PFSK-1 (cell line): ENCODE measurements around the gene TNPO3.

Experiments
- FOXP2 ChIP-seq: optimal IDR thresholded peaks from 2 replicates; pipeline ENCODE3; 2011; ENCODE audit warnings: borderline replicate concordance, control low read depth, inconsistent platforms; ENCODE audit not compliant: insufficient read depth; ENCODE audit errors: extremely low read length, extremely low read depth
- POLR2AphosphoS5 ChIP-seq: IDR thresholded peaks from 2 replicates; pipeline ENCODE4 v1.6.1; 2012; ENCODE audit warnings: low read depth, mild to moderate bottlenecking, control low read depth, low read length, moderate library complexity
- SIN3A ChIP-seq: IDR thresholded peaks from 2 replicates; pipeline ENCODE4 v1.6.1; 2012; ENCODE audit warnings: mild to moderate bottlenecking, low read length, moderate library complexity, borderline replicate concordance; ENCODE audit not compliant: insufficient read depth
- TAF1 ChIP-seq: IDR thresholded peaks from 2 replicates; pipeline ENCODE4 v1.6.1; 2012; ENCODE audit warnings: low read length, control low read depth, borderline replicate concordance; ENCODE audit not compliant: insufficient read depth
- TF ChIP-seq, protein P1 (sequence below), 2 experiments: IDR thresholded peaks; 2 replicates each; pipeline versions ENCODE4 v1.6.1 to v1.8.0; 2011 to 2012; ENCODE audit warnings: low read depth in 2 of 2, low read length in 2 of 2, control low read depth in 1 of 2, inconsistent platforms in 1 of 2, mild to moderate bottlenecking in 1 of 2, moderate library complexity in 1 of 2; ENCODE audit not compliant: insufficient read depth in 1 of 2

DNA sequence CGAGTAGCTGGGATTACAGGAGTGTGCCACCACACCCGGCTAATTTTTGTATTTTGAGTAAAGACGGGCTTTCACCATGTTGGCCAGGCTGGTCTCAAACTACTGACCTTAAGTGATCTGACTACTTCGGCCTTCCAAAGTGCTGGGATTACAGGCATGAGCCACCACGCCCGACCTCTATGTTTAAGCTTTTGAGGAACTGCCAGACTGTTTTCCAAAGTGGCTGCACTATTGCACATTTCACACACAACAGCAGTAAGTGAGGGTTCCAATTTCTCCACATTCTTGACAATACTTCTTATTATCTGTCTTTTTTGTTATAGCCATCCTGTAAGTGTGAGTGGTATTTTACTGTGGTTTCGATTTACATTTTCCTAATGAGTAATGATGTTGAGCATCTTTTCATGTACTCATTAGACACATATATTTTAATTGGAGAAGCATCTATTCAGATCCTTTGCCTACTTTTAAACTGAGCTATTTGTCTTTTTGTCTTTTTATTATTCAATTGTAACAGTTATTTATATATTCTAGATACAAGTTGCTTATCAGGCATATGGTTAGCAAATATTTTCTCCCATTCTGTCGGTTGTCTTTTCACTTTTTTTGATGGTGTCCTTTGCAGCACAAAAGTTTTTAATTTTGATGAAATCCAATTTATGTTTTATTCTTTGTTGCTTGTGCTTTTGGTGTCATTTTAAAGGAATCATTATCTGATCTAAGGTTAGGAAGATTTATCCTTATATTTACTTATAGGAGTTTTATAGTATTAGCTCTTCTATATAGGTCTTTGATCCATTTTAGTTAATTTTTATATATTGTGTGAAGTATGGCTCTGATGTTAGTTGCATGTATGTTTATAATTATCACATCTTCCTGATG, 130.0 kb downstream of the TNPO3 start:
- TF ChIP-seq POLR2AphosphoS5: no peak
- TF ChIP-seq SIN3A: no peak
- TF ChIP-seq, protein P1, sequence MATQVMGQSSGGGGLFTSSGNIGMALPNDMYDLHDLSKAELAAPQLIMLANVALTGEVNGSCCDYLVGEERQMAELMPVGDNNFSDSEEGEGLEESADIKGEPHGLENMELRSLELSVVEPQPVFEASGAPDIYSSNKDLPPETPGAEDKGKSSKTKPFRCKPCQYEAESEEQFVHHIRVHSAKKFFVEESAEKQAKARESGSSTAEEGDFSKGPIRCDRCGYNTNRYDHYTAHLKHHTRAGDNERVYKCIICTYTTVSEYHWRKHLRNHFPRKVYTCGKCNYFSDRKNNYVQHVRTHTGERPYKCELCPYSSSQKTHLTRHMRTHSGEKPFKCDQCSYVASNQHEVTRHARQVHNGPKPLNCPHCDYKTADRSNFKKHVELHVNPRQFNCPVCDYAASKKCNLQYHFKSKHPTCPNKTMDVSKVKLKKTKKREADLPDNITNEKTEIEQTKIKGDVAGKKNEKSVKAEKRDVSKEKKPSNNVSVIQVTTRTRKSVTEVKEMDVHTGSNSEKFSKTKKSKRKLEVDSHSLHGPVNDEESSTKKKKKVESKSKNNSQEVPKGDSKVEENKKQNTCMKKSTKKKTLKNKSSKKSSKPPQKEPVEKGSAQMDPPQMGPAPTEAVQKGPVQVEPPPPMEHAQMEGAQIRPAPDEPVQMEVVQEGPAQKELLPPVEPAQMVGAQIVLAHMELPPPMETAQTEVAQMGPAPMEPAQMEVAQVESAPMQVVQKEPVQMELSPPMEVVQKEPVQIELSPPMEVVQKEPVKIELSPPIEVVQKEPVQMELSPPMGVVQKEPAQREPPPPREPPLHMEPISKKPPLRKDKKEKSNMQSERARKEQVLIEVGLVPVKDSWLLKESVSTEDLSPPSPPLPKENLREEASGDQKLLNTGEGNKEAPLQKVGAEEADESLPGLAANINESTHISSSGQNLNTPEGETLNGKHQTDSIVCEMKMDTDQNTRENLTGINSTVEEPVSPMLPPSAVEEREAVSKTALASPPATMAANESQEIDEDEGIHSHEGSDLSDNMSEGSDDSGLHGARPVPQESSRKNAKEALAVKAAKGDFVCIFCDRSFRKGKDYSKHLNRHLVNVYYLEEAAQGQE (IDR thresholded peaks at IDR 0.05; ENCODE audit: insufficient read depth in 1 of 2, low read depth in 2 of 2, low read length in 2 of 2): no peak
- no peak for TF ChIP-seq FOXP2
- no peak for TF ChIP-seq TAF1
